HG03432 (cell line): ENCODE results near the gene SYT15B.
"Not testable (repeated sequence)": the region's sequence is repeated elsewhere in the genome, so short reads cannot be mapped to it uniquely, and the experiment has no call there.

Experiments
- ATAC-seq: cut with Tn5 transposase; IDR thresholded peaks from one replicate; pipeline ENCODE4 v1.9.1; 2021; ENCODE audit warnings: mild to moderate bottlenecking, moderate library complexity; ENCODE audit not compliant: unreplicated experiment

The SYT15B gene

GRCh38 chr10:47763554-47764175 lies at the start of gene SYT15B:
Gene SYT15B, minus strand, starts transcription at chr10:47763592. Its CDS starts 952 bp downstream, at chr10:47762640.
- ATAC-seq: not testable (repeated sequence)

- not testable (repeated sequence) for ATAC-seq
Observed at GRCh38 chr10:47779590-47779989, 16.2 kb upstream of the SYT15B start.

GRCh38 chr10:47775361-47776231 lies 12.2 kb upstream of the SYT15B start:
- not testable (repeated sequence) for ATAC-seq

- ATAC-seq: not testable (repeated sequence)
Observed at GRCh38 chr10:47770745-47771144, 7.4 kb upstream of the SYT15B start.

- not testable (repeated sequence) for ATAC-seq
Observed at GRCh38 chr10:47768578-47769115, 5.3 kb upstream of the SYT15B start.

- not testable (repeated sequence) for ATAC-seq
Observed at GRCh38 chr10:47768085-47768484, 4.7 kb upstream of the SYT15B start.

GRCh38 chr10:47767236-47767635 lies 3.8 kb upstream of the SYT15B start:
- not testable (repeated sequence) for ATAC-seq

- not testable (repeated sequence) for ATAC-seq
Observed at GRCh38 chr10:47765232-47765631, 1.8 kb upstream of the SYT15B start.

- ATAC-seq: not testable (repeated sequence)
Observed at GRCh38 chr10:47762674-47763553, 478 bp downstream of the SYT15B start.

GRCh38 chr10:47758855-47759254 lies 4.5 kb downstream of the SYT15B start:
- not testable (repeated sequence) for ATAC-seq

GRCh38 chr10:47756169-47756568 lies 7.2 kb downstream of the SYT15B start:
- ATAC-seq: not testable (repeated sequence)

- ATAC-seq: not testable (repeated sequence)
Observed at GRCh38 chr10:47753871-47754270, 9.5 kb downstream of the SYT15B start.

GRCh38 chr10:47753176-47753575 lies 10.2 kb downstream of the SYT15B start:
- not testable (repeated sequence) for ATAC-seq

GRCh38 chr10:47751821-47752220 lies 11.6 kb downstream of the SYT15B start:
- ATAC-seq: not testable (repeated sequence)

GRCh38 chr10:47750360-47750759 lies 13.0 kb downstream of the SYT15B start:
- not testable (repeated sequence) for ATAC-seq

GRCh38 chr10:47746780-47747376 lies 16.5 kb downstream of the SYT15B start:
- ATAC-seq: not testable (repeated sequence)

- ATAC-seq: not testable (repeated sequence)
Observed at GRCh38 chr10:47744881-47745280, 18.5 kb downstream of the SYT15B start.

- peak; percentile 90 for ATAC-seq
Observed at GRCh38 chr10:47743611-47744550, 19.5 kb downstream of the SYT15B start.

- ATAC-seq: peak; percentile 62
Observed at GRCh38 chr10:47740868-47741267, 22.5 kb downstream of the SYT15B start.
